Osteocyte (in vitro differentiated cells): Measurements from ENCODE around the gene ODAD4. TPM values are rescaled to one million over a fixed set of nuclear protein-coding genes. Genes with fewer than 3 reads are reported as not detected.
"Not testable (repeated sequence)": the region's sequence is repeated elsewhere in the genome, so short reads cannot be mapped to it uniquely, and the experiment has no call there.

ENCODE experiments used
- DNase-seq: peaks from one replicate; pipeline ENCODE4 v3.0.0; 2021; ENCODE audit warnings: mixed read lengths; ENCODE audit not compliant: unreplicated experiment; ENCODE audit errors: extremely low spot score
- H3K27ac Mint-ChIP-seq: one replicate; pipeline ENCODE4 v1.8.0; 2021; ENCODE audit warnings: mild to moderate bottlenecking, mixed read lengths; ENCODE audit not compliant: unreplicated experiment
- H3K27me3 Mint-ChIP-seq: one replicate; pipeline ENCODE4 v1.8.0; 2021; ENCODE audit warnings: mixed read lengths; ENCODE audit not compliant: unreplicated experiment
- H3K36me3 Mint-ChIP-seq: one replicate; pipeline ENCODE4 v1.8.0; 2021; ENCODE audit warnings: mixed read lengths; ENCODE audit not compliant: unreplicated experiment
- H3K4me1 Mint-ChIP-seq: one replicate; pipeline ENCODE4 v1.8.0; 2021; ENCODE audit warnings: mixed read lengths; ENCODE audit not compliant: unreplicated experiment
- H3K4me3 Mint-ChIP-seq: one replicate; pipeline ENCODE4 v1.8.0; 2021; ENCODE audit warnings: mild to moderate bottlenecking, moderate library complexity, mixed read lengths; ENCODE audit not compliant: unreplicated experiment
- H3K9me3 Mint-ChIP-seq: one replicate; pipeline ENCODE4 v1.8.0; 2021; ENCODE audit warnings: mixed read lengths; ENCODE audit not compliant: unreplicated experiment
- CTCF ChIP-seq: fragments of 200-600 bp; sonication (generic); IDR thresholded peaks from 2 replicates; pipeline ENCODE4 v1.5.0; 2021; ENCODE audit warnings: antibody characterized with exemption, mild to moderate bottlenecking, moderate library complexity
- total RNA-seq: library from RNA; stranded (reverse); gene quantifications from 2 replicates; pipeline ENCODE4 v1.2.1, GENCODE V29; 2021

ODAD4 gene
- total RNA-seq, 1 donor from 2014 or later, result 2.5 TPM

- TF ChIP-seq CTCF, result no peak
- peaks cover 54% of the 10 kb centered on the region for H3K4me1 Mint-ChIP-seq
- no peak overlapping the region for H3K4me3 Mint-ChIP-seq
- no peak for DNase-seq
- H3K27me3 Mint-ChIP-seq, result no peaks in the 10 kb centered on the region
- no peaks in the 10 kb centered on the region for H3K9me3 Mint-ChIP-seq
- peak overlapping the region; percentile 67 for H3K27ac Mint-ChIP-seq
- peaks cover 4% of the 10 kb centered on the region for H3K36me3 Mint-ChIP-seq
Observed at GRCh38 chr17:42010898-42011516, 80.6 kb downstream of the ODAD4 start.

- H3K4me1 Mint-ChIP-seq, result peaks cover 53% of the 10 kb centered on the region
- H3K9me3 Mint-ChIP-seq, H3K27ac Mint-ChIP-seq, H3K4me3 Mint-ChIP-seq, DNase-seq, H3K36me3 Mint-ChIP-seq, H3K27me3 Mint-ChIP-seq: not testable (repeated sequence)
Observed at GRCh38 chr17:42012363-42012762, 81.9 kb downstream of the ODAD4 start.

GRCh38 chr17:42013740-42014139 is 83.3 kb downstream of the ODAD4 start:
- H3K4me3 Mint-ChIP-seq, DNase-seq, H3K27me3 Mint-ChIP-seq, H3K27ac Mint-ChIP-seq, H3K9me3 Mint-ChIP-seq, H3K36me3 Mint-ChIP-seq: not testable (repeated sequence)
- H3K4me1 Mint-ChIP-seq, result peaks cover 62% of the 10 kb centered on the region

Other genes starting within 250 kb of the ODAD4 start
- gene EIF1, start 241.7 kb upstream of the ODAD4 start, total RNA-seq, result 1,019 and 1,057 TPM in 2 replicates
- not detected in 2 replicates for gene GAST, start 218.3 kb upstream of the ODAD4 start, total RNA-seq
- 0.11 and 0.24 TPM in 2 replicates for gene HAP1, start 196.0 kb upstream of the ODAD4 start, total RNA-seq
- 79.8 and 92.6 TPM in 2 replicates for gene JUP, start 143.9 kb upstream of the ODAD4 start, total RNA-seq
- 67.8 and 72.8 TPM in 2 replicates for gene P3H4, start 118.7 kb upstream of the ODAD4 start, total RNA-seq
- gene FKBP10, start 117.6 kb upstream of the ODAD4 start, total RNA-seq, result 408 and 426 TPM in 2 replicates
- 58.9 and 63.6 TPM in 2 replicates for gene NT5C3B, start 94.4 kb upstream of the ODAD4 start, total RNA-seq
- gene KLHL10, start 92.8 kb upstream of the ODAD4 start, total RNA-seq, result not detected in 2 replicates
- gene KLHL11, start 65.2 kb upstream of the ODAD4 start, total RNA-seq, result 16.0 and 18.4 TPM in 2 replicates
- 141 and 143 TPM in 2 replicates for gene ACLY, start 11.7 kb upstream of the ODAD4 start, total RNA-seq
- gene CNP, start 36.2 kb downstream of the ODAD4 start, total RNA-seq, result 108 and 119 TPM in 2 replicates
- 73.9 and 92.8 TPM in 2 replicates for gene DNAJC7, start 86.8 kb downstream of the ODAD4 start, total RNA-seq
- 48.9 and 51.3 TPM in 2 replicates for gene NKIRAS2, start 89.5 kb downstream of the ODAD4 start, total RNA-seq
- 1.3 and 1.6 TPM in 2 replicates for gene C17orf113, start 120.0 kb downstream of the ODAD4 start, total RNA-seq
- gene ZNF385C, start 167.9 kb downstream of the ODAD4 start, total RNA-seq, result 0.16 TPM in 1 of 2 replicates, not detected in the other
- 2.3 and 2.4 TPM in 2 replicates for gene DHX58, start 182.1 kb downstream of the ODAD4 start, total RNA-seq
- 38.5 and 40.4 TPM in 2 replicates for gene KAT2A, start 190.8 kb downstream of the ODAD4 start, total RNA-seq
- not detected in 2 replicates for gene HSPB9, start 192.2 kb downstream of the ODAD4 start, total RNA-seq
- 121 and 126 TPM in 2 replicates for gene RAB5C, start 224.4 kb downstream of the ODAD4 start, total RNA-seq